A172 (cell line): ENCODE measurements around the gene LHX2. TPM values are rescaled to one million over a fixed set of nuclear protein-coding genes. Genes with fewer than 3 reads are reported as not detected.
A peak's percentile ranks its signal among the peaks of the same experiment; 100 is the strongest.

ENCODE experiments used
- DNase-seq: peaks from one replicate; pipeline ENCODE4 v3.0.0-alpha.2; 2015; ENCODE audit warnings: low spot score
- total RNA-seq: library from RNA; depleted of rRNA; stranded (reverse); fragments of >200 nt; shearing (Covaris generic); gene quantifications from 2 replicates; pipeline ENCODE4 v1.2.3, GENCODE V29; 2014

The LHX2 gene
- total RNA-seq, 1 experiment from 2014 or later = 14.5 TPM

DNA sequence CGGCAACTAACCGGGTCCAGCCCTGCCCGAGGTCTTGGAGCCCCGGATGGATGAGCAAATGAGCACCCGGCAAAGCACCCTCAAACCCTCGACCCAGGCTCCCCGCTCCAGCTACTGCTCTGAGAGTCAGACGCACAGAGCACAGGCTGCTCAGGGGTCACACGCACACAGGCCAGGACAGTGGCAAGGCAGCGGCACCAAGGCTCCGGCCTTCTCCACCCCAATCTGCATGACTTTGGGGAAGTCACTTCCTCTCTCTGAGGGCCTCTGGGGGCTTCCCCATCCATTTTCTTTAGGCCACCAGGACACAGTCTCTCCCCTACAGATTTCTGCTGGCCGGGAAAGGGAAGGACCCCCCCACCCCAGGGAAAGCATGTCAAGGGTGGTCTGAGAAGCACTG lies 18.0 kb downstream of the LHX2 start:
- no peak for DNase-seq

DNA sequence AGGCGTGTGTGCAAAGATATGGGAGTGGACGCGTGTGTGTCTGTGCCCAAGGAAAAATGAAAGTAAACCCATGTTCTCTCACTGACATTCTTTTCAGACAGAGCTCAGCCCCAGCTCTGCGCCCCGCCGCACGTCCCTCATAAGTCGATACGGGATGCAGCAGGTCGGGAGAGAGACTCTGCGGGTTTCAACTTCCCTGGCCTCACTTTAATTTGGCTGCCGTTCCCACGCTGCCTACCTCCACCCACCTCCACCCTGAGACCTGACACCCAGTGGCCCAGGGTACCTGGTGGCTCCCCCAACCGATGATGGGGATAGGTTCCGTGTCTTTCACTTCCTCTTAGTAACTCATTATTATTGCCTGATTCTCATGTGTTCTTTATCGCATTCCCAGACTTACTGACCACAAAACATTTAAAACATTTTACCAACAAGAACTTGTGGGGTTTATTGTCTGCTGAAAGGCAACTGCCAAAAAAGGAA lies 19.4 kb downstream of the LHX2 start:
- DNase-seq = peak; percentile 52

DNA sequence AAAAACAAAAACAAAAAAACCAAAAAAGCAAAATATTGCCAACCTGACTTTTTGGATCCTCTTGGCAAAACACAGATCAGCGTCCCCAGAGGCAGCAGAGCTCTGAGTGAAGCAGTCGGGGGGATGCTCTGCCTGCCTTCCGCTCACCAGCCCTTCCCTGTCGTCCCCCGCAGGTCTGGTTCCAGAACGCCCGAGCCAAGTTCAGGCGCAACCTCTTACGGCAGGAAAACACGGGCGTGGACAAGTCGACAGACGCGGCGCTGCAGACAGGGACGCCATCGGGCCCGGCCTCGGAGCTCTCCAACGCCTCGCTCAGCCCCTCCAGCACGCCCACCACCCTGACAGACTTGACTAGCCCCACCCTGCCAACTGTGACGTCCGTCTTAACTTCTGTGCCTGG lies 20.7 kb downstream of the LHX2 start:
- DNase-seq = no peak

DNA sequence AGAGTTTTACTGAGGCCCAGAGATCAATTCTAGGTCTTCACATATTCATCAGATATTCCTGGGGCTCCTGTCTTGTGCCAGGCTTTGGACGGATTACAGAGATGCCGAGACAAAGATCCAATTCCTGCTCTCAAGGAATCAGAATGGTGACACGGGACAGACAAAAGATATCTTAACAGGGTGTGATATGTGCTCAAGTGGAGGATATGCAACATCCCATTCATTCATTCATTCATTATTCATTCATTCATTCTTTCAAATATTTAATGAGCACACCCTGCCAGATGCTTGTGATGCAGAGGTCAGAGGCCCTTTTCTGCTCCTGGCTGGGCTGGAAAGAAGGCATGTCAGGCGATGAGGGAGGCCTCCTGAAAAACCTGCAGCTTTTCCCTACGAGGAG lies 21.8 kb downstream of the LHX2 start:
- no peak for DNase-seq

DNA sequence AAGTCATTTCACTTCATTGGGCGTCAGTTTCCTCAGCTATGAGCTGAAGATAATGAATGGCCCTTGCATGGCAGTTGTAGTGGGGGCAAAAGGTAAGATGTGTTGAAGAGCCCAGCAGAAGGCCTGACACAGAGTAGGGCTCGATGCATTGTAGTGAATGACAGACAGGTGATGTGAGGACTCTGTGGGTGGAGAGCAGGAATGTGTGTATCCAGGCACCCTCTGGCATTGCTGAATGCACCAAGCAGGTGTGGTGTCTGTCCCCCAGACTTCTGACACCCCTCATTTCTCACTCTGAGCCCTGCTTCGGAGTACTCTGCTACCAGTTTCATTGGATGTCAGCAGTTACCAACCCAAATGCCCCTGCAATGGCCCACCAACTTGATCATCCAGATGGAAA lies 22.4 kb downstream of the LHX2 start:
- DNase-seq = no peak

DNA sequence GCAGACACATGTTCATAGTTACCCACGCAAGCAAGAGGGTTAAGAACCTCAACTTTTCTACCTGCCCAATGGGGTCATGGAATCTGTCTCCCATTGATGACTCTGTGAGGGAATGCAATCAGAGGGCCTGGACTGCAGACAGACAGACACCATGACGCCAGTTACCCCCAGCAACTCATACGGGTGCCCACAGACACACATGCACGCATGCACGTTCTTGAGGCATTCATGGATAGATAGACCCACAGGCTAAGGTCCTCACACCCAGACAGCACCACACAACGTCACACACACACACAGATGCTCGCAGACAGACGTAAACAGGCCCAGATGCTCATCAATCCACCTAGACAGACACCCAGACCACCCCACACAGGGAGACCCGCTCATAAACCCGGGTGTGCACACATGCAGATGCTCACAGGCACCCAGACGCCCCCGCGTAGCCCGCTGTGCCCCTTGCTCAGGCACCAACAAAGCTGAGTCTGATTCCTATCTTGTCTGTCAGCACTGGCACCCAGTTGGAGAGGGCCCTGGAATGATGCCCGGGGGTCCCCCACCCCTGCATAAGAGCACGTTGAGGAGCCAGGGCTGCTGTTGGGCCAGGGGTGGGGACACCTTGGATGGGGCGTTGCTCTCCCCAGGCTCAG lies 23.6 kb downstream of the LHX2 start:
- DNase-seq = no peak

DNA sequence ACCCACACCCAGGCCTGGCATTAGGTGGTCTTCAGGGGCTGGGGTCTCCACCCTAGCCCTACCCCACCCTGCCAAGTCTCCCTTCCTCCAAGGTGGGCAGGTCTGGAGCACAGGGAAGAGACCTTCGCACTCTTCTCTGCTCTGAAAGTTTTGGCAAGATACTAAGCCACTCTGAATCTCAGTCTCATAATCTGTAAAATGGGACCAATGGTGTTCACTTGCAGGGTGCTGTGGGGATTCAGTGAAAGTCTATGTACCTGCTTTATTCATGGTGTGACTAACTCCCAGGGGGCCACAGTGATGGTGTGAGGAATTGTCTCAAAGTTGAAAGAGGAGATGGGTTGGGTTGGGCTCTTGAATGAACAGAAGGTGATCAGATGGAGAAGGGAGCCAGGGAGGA lies 25.0 kb downstream of the LHX2 start:
- DNase-seq = no peak

DNA sequence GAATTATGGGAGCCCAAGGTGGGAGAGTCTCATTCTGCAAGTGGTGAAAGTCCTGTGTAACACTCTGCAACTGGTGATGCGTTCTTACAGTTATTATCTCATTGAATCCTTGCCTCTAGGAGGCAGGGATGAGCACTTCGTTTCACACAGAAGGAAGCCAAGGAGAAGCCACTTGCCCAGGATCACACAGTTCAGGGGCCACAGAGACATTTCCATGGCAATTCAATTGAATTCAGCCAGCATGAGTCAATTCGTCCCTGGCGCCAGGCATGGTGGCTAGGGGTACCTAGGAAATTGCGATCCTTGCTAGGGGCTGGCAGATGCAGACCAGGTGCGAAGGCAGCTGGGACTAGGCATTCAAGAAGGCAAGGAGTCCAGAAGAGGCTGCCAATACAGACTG lies 26.2 kb downstream of the LHX2 start:
- peak; percentile 22 for DNase-seq

DNA sequence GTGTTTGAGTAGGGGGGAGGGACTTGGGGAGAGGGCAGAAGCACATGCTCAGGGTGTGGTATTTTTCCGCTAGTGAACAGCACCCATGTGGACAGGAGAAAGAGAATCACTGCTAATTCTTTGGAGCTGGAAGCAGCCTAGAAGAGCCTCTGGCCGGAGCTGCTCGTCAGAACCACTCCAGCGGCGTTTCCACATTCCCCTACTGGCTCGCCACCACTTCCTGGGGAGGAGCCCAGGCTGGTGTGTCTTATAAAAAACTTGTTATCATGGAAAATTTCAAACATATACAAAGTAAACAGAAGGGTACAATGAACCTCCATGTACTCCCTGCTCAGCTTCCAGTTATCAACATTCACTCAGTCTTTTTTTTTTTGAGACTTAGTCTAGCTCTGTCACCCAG lies 26.7 kb downstream of the LHX2 start:
- DNase-seq = no peak

DNA sequence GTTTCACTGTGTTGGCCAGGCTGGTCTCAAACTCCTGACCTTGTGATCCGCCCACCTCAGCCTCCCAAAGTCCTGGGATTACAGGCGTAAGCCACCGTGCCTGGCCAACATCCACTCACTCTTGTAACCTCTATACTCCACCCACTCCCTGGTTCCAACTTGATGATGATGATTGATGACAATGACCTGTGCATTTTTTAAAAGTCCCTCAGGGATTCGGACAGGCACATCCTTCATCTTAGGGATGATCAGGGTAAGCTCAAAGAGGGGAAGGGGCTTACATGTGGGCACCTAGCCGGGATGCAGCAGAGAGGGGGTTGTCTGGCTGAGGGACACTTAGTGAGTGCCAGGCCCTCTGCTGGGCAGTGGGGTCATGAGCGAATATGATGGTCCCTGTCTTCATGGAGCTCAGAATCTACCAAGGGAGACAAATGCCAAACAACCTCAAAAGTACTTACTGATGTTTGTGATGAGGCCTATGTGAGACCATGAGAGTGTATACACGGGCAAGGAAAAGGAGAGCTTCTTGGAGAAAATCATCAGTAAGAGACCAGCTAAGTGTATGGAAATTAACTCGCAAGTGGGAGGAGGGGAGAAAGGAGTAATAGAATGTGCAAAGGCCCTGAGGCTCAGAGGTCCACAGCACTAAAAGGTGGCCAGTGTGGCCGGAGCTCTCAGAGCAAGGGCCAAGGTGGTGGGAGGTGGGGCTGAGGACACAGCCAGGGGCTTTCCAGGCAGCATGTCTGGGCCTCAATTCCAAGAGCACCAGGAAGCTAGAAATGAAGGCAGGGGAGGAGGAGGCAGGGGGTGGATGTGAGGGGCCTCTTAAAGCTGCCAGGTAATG lies 27.4 kb downstream of the LHX2 start:
- DNase-seq = no peak

DNA sequence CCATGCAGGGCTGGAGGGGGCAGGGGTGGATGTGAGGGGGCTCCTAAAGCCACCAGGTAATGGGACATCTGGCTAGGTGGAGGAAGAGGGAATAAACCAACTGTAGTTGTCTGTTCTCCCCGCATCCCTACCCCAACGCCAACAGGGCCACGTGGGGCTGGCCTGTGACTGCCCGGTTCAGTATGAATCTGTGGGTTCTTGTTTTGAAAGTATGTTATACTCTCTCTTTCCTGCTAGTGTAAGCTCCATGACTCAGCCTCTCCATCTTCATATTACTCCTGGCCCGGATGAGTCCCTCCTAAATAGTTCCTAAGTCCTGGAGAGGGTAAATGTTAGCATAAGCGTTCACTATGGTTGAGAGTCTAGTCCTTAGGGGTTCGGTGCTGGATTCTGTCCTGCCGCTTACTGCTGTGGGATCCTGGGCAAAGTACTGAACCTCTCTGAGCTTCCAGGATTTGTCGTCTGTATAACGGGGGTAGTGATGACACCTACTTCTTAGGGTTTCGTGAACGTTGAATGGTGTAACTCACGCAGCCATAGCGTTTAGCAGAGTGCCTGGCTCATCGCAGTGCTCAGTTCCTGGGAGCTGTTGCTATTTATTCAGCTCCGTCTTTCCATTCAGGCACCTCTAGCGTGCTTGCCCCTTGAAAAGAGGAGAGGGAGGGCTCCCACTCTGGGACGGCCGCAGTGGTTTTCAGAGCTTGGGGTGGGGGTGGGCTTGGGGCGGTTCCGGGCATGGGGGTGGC lies 28.8 kb downstream of the LHX2 start:
- DNase-seq = peak; percentile 22

DNA sequence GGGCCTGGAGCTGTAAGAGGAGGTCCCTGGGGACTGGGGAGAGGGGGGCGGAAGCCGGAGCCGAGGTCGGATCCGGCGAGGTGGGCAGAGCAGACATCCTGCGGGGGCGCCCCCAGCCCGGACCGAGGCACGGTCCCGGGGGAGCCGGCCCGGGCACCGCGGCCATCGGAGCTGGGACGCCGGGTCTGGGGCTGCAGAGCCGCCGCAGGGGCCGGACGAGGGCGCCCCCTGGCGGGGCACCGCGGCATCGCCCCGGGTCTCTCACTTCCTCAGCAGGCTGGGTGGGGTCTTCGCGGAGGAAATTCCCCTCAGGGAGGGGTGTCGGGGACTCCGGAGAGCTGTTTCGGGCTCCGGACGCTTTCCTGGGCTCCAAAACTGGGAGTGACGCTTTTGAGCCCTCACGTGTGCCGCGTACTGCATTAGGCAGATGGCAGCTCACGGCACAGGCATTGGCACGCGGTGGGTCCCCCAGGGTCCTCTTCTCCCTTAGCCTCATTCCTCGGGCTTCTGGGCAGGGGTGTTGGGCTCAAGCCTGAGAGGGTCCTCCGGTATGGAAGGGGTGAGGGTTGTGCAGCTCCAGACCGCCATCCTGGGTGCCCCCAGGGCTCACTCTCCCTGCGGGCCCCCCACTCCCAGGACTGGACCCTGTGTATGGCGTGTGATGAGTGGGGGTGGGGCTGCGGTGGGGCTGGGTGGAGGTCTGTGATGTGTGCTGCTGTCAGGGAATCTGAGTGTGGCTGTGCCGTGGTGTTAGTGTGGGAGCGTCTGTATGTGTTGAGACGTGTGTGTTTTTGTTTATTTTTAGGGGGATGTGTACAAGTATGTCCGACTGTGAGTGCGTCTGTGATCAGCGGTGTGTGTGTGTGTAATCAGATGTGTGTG lies 29.6 kb downstream of the LHX2 start:
- DNase-seq = no peak

DNA sequence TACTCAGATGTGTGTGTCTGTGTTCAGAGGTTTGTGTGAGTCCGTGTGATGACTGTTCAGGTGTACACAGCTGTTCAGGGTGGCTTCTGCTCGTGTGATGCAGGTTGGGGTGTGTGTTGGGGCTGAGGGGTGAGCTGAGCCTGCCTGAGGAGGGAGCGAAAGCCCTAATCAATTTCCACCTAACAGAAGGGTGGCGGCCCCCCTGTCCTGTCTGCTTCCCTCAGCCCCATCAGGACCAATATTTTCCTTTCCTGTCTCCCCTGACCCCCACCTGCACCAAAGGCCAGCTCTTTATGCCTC lies 30.2 kb downstream of the LHX2 start:
- DNase-seq = no peak

DNA sequence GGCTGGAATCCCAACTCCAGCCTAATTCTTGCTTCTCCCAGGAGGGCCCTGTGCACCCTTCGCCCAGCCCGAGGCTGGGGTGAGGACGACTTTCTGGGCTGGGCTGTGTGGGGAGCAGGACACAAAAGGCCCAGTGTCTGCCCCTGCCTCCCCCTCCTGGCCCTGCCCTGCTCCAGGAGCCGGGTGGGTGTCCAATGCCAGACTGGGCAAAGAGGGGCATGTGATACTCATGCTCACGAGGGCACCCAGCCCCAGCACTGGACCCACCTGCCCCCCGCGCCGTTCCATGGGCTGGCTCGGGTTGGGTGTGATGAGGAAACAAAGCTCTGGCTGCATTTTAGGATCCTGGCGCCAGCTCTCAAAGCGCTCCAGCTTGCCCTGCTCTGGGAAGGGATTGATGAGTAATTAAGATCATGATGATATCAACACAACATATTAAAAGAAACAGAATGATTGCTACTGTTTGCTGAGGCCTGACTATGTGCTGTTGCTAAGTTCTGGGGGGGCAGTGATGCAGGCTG lies 30.7 kb downstream of the LHX2 start:
- DNase-seq = no peak

DNA sequence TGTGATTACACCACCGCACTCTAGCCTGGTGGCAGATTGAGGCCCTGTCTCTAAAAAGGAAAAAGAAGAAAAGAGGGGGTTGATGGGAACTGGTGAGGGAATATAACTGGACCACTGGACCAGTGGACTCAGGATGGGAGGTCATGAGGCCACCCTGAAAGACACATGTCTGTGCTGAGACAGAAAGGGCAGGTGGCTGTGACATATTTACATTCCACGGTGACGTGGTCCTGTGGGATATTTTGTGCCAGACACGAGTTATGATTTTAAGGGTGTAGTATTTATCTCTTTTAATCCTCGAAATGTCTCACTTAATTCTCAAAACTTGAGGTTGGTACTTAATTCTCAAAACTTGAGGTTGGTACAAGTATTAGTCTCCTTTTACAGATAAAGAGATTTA lies 32.9 kb downstream of the LHX2 start:
- no peak for DNase-seq

DNA sequence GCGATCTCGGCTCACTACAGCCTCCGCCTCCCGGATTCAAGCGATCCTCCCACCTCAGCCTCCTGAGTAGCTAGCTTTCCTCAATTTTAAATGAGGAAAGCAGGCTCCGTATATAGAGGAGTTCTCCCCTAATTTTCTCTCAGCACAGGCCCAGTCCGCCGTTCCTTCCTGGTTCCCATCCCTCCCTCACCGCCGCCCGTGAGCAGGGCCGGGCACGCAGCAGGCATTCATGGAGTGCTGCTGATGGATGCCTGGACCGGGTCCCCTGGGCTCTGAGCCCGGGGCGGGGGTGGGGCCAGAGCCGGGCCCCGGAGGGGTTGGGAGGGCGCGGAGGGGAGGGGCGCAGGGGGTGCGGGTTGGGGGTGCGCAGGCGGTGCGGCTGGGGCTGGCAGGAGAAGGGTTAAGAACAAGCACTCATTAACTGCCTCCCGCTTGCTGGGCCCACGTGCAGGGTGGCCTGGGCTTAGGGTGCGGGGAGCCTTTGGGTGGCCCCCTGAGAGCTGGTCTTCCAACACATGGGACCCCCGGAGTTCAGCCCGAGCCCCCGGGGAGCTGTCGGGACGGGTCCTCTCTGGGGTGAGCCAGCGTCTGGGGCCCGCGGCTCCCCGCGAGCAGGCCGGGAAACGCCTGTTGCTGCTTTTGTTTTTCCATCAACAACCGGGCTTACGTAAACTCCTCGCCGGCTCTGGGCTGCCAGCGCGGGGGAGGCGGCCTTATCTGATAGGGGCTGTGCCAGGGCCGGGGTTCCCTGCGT lies 33.7 kb downstream of the LHX2 start:
- DNase-seq = no peak

DNA sequence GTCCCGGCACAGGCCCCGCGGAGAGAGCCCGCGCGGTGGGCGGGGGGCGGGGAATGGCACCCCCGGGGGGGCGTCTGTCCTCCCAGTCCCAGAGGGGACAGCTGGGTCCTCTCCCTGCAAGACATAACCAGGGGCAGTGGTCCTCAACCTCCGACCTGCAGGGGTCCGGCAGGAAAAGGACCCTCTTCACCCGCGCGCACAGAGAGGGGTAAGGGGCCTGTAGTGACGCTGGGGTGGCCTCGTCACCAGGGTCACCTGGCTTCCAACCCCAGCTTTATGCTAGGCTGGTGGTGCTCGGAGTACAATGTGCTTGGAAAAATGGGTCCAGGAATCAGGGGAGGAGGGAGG lies 34.2 kb downstream of the LHX2 start:
- DNase-seq = no peak

DNA sequence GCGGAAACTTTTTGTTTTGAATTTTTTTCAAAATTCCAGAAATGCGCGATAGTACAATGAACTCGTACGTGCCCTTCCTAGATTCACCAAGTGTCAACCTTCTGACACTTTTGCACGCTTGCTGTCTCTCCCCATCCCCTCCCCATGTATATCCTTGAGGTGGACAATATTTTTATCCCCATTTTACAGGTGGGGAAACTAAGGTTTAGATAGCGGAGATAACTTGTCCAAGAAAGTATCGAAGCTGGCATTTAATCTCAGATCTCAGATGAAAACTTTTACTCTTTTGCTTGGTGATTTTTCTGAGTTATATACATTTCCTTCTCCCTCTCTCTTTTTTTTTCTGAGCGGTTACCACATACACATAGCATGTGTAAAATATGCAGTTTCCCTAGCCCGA lies 34.6 kb downstream of the LHX2 start:
- no peak for DNase-seq

DNA sequence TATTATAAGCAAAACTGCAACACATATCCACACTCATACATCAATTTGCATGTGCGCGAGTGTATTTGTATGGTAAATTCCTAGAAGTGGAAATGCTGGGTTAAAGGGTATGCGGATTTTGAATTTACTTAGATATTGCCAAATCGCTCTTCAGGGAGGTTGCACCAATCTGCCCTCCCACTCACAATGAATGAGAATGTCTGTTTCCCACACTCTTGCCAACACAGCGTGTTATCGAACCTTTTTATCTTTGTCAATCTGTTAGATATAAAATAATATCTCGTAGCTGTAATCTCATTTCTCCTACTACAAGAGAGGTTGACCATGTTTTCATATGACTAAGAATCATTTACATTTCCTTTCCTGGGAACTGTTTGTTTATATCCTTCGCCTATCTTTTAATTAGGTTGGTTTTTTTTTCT lies 35.7 kb downstream of the LHX2 start:
- no peak for DNase-seq

DNA sequence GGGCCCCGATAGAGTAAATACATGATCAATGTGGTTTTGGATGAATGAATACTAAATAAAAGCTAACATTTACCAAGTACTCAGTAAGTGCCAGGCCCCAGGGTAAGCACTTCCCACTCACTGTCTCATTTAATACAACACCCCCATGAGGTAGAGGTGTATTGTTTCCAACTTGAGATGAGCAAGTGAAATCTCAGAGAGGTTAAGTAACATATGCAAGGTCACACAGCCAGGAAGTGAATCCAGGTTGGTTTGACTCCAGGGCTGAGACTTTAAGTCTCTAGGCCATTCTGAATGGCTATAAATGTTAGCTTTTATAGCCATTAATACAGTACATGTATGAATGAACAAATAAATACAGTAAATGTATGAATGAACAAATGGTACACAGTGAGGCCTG lies 39.4 kb downstream of the LHX2 start:
- no peak for DNase-seq

DNA sequence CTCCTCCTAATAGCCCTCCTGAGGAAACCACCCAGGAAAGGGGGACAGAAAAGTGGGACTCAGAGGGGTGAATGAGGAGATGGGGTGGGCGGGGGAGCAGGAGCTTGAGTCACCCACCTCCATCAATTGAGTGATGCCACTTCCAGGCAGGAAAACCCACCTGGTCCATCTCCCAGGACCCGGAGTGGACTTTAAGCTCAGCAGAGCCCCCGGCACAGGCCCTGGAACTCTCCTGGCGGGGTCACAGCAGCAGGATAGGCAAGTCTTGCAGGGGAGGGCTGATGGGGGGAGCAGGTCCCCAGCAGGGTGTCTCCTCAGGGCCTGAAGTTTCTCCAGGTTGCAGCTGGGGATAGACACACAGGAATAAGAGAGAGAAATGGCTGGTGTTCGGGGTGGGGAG lies 40.8 kb downstream of the LHX2 start:
- DNase-seq = no peak
